SK-N-SH (cell line): Measurements from ENCODE around the gene ZNF784.

Experiments
- CHD2 ChIP-seq: fragments of 150-350 bp; IDR thresholded peaks from 2 replicates; pipeline ENCODE4 v1.6.1; 2018; ENCODE audit warnings: low read length; ENCODE audit not compliant: partially characterized antibody
- CTCF ChIP-seq: fragments of 200-600 bp; sonication (generic); IDR thresholded peaks from 2 replicates; pipeline ENCODE4 v1.6.1; 2017; ENCODE audit warnings: antibody characterized with exemption, mild to moderate bottlenecking, moderate library complexity
- PBX3 ChIP-seq: IDR thresholded peaks from 2 replicates; pipeline ENCODE4; 2012
- ZBTB33 ChIP-seq: IDR thresholded peaks from 2 replicates; pipeline ENCODE4 v1.4.0; 2012; ENCODE audit warnings: low read depth, borderline replicate concordance

GRCh38 chr19:55644842-55645511 is 20.6 kb upstream of the ZNF784 start:
- TF ChIP-seq CTCF, result no peak
- no peak for TF ChIP-seq CHD2
- TF ChIP-seq PBX3, result no peak
- no peak for TF ChIP-seq ZBTB33
